Aorta (tissue), 5 donors: ENCODE data around the gene TPPP. TPM values are rescaled to one million over a fixed set of nuclear protein-coding genes. Genes with fewer than 3 reads are reported as not detected.

Experiments used
- ATAC-seq: fragments of 200-7000 bp; cut with Tn5 transposase; one replicate; pipeline ENCODE4 v1.9.1; 2022; ENCODE audit warnings: moderate library complexity; ENCODE audit not compliant: low FRiP score
- DNase-seq, 2 donors: peaks; one replicate each; pipeline ENCODE4 v3.0.0-alpha.2; 2020
- H3K27ac ChIP-seq, 2 donors: one replicate each; pipeline ENCODE4 v1.5.1; 2013; ENCODE audit warnings: low read length in 2 of 2, mild to moderate bottlenecking in 2 of 2, moderate library complexity in 2 of 2, control low read depth in 1 of 2, inconsistent platforms in 1 of 2, low read depth in 1 of 2
- H3K27me3 ChIP-seq, 2 donors: one replicate each; pipeline ENCODE4 v1.6.1; 2013; ENCODE audit warnings: control low read depth in 1 of 2, low read length in 1 of 2, mild to moderate bottlenecking in 1 of 2, moderate library complexity in 1 of 2; ENCODE audit not compliant: insufficient read depth in 2 of 2, control insufficient read depth in 1 of 2
- H3K36me3 ChIP-seq, 2 donors: one replicate each; pipeline ENCODE4 v1.6.1; 2013; ENCODE audit warnings: control low read depth in 1 of 2, low read length in 1 of 2, mild to moderate bottlenecking in 1 of 2; ENCODE audit not compliant: insufficient read depth in 2 of 2, control insufficient read depth in 1 of 2
- H3K4me1 ChIP-seq, 2 donors: one replicate each; pipeline ENCODE4 v1.6.1; 2013; ENCODE audit warnings: low read length in 2 of 2, control low read depth in 1 of 2, mild to moderate bottlenecking in 1 of 2, moderate library complexity in 1 of 2; ENCODE audit not compliant: insufficient read depth in 2 of 2, control insufficient read depth in 1 of 2
- H3K4me3 ChIP-seq, 2 donors: one replicate each; pipeline ENCODE4 v1.5.1; 2013; ENCODE audit warnings: low read length in 2 of 2, control low read depth in 1 of 2, mild to moderate bottlenecking in 1 of 2
- H3K9me3 ChIP-seq: one replicate; pipeline ENCODE4 v1.6.1; 2013; ENCODE audit warnings: mild to moderate bottlenecking, low read length; ENCODE audit not compliant: control insufficient read depth
- WGBS, 2 donors: extraction: QIAGEN DNeasy Blood & Tissue Kit; methylation state at CpG; one replicate each; pipeline ENCODE4 v1.1.7; 2013; 5-methylcytosine and 5-hydroxymethylcytosine counted together
- intact Hi-C, 2 donors: fragments of 100-400 bp; cut with DNase I; formaldehyde crosslinking; loops; one replicate each; pipeline versions ENCODE4 v1.14.2 to v1.15.0; 2022
- polyA plus RNA-seq, 2 donors: library from polyadenylated mRNA; stranded (reverse); fragments of 200-250 nt; gene quantifications; one replicate each; pipeline ENCODE4 v1.2.3, GENCODE V29; 2013
- total RNA-seq, 2 donors: library from RNA; stranded (reverse); fragmentation: NEBNext Ultra II Directional; extraction: Animal tissue kit (Norgen Biotek cat#: 25700); gene quantifications; one replicate each; pipeline ENCODE4 v1.2.1, GENCODE V29; 2021
- donor health status: healthy with polysubstance abuse.
- donor health status: Bipolar disorder and iron deficiency.
- donor health status: DM: no; HTN: no; CAD: no.
- donor health status: DM: no; HTN: no; CAD: no.
- donor health status: DM: yes; HTN: yes; CAD: no.

TPPP gene
- total and polyA plus RNA-seq, 4 donors = 2.5 to 9.8 (median 5.2) TPM

GRCh38 chr5:675871-676698 lies 17.1 kb downstream of the TPPP start:
- Histone ChIP-seq H3K4me1 (no peaks in the 10 kb centered on the region), H3K4me3 (no peak overlapping the region), H3K27ac (no peak overlapping the region), H3K27me3 (no peaks in the 10 kb centered on the region), H3K36me3 (no peaks in the 10 kb centered on the region), H3K9me3 (no peaks in the 10 kb centered on the region)
- ATAC-seq = no peak
- intact Hi-C loops = no loop called here
- WGBS, 2 donors = 86 to 91% methylated on average over 36 of the region's 36 CpGs
- peak; percentile 34 to 70 for DNase-seq

- H3K4me3 ChIP-seq = no peak overlapping the region
- peak; percentile 32 to 44 for DNase-seq
- no peak overlapping the region for H3K27ac ChIP-seq
- H3K27me3 ChIP-seq = no peaks in the 10 kb centered on the region
- no peaks in the 10 kb centered on the region for H3K9me3 ChIP-seq
- no peaks in the 10 kb centered on the region for H3K36me3 ChIP-seq
- H3K4me1 ChIP-seq = no peaks in the 10 kb centered on the region
- whole genome bisulfite sequencing, 2 donors = 82 to 93% methylated on average over 18 to 20 of the region's 20 CpGs
- intact Hi-C loops = no loop called here
- no peak for ATAC-seq
These were observed 17.9 kb downstream of the TPPP start for GRCh38 chr5:675111-675870.

- Histone ChIP-seq H3K27me3 (no peaks in the 10 kb centered on the region), H3K27ac (no peak overlapping the region), H3K4me3 (no peak overlapping the region), H3K9me3 (no peaks in the 10 kb centered on the region), H3K36me3 (no peaks in the 10 kb centered on the region), H3K4me1 (no peaks in the 10 kb centered on the region)
- DNase-seq (peak in 1 of 2 donors; percentile 45), ATAC-seq (no peak)
- intact Hi-C loops = loop anchor here in 1 of 2 donors (5.0 kb wide), 1 partner anchor 228 kb away; no protein-coding TSS in a partner anchor
- 35 to 49% methylated on average over 7 of the region's 7 CpGs for WGBS, 2 donors
These were observed 18.5 kb downstream of the TPPP start for GRCh38 chr5:674630-675011.

GRCh38 chr5:673831-674629 lies 19.1 kb downstream of the TPPP start:
- H3K4me1 ChIP-seq = no peaks in the 10 kb centered on the region
- no peaks in the 10 kb centered on the region for H3K36me3 ChIP-seq
- no peaks in the 10 kb centered on the region for H3K27me3 ChIP-seq
- H3K4me3 ChIP-seq = no peak overlapping the region
- DNase-seq (peak; percentile 43 to 79), ATAC-seq (no peak)
- no peaks in the 10 kb centered on the region for H3K9me3 ChIP-seq
- intact Hi-C loops = loop anchor here in 1 of 2 donors (5.0 kb wide), 1 partner anchor 228 kb away; no protein-coding TSS in a partner anchor
- 22 to 29% methylated on average over 26 to 27 of the region's 27 CpGs for WGBS, 2 donors
- no peak overlapping the region for H3K27ac ChIP-seq

GRCh38 chr5:673161-673830 lies 19.9 kb downstream of the TPPP start:
- H3K4me1 ChIP-seq = no peaks in the 10 kb centered on the region
- intact Hi-C loops = loop anchor here in 1 of 2 donors (5.0 kb wide), 1 partner anchor 229 kb away; no protein-coding TSS in a partner anchor
- no peaks in the 10 kb centered on the region for H3K9me3 ChIP-seq
- ATAC-seq (no peak), DNase-seq (peak; percentile 48 to 70)
- 47 to 51% methylated on average over 19 of the region's 19 CpGs for WGBS, 2 donors
- H3K4me3 ChIP-seq = no peak overlapping the region
- H3K27me3 ChIP-seq = no peaks in the 10 kb centered on the region
- no peak overlapping the region for H3K27ac ChIP-seq
- no peaks in the 10 kb centered on the region for H3K36me3 ChIP-seq

GRCh38 chr5:672329-673160 lies 20.6 kb downstream of the TPPP start:
- DNase-seq (peak; percentile 79 to 90), ATAC-seq (peak; percentile 28)
- Histone ChIP-seq H3K9me3 (no peaks in the 10 kb centered on the region), H3K27ac (no peak overlapping the region), H3K27me3 (no peaks in the 10 kb centered on the region), H3K36me3 (no peaks in the 10 kb centered on the region), H3K4me3 (no peak overlapping the region), H3K4me1 (no peaks in the 10 kb centered on the region)
- WGBS, 2 donors = 4 to 5% methylated on average over 27 of the region's 27 CpGs
- intact Hi-C loops = loop anchor here in 1 of 2 donors (5.0 kb wide), 1 partner anchor 230 kb away; no protein-coding TSS in a partner anchor

- DNase-seq = peak; percentile 75 to 89
- no peaks in the 10 kb centered on the region for H3K27me3 ChIP-seq
- no peaks in the 10 kb centered on the region for H3K4me1 ChIP-seq
- H3K9me3 ChIP-seq = no peaks in the 10 kb centered on the region
- WGBS, 2 donors = 17 to 25% methylated on average over 25 to 27 of the region's 27 CpGs
- no peak overlapping the region for H3K27ac ChIP-seq
- no peak overlapping the region for H3K4me3 ChIP-seq
- peak; percentile 87 for ATAC-seq
- no peaks in the 10 kb centered on the region for H3K36me3 ChIP-seq
- intact Hi-C loops = loop anchor here (2.0 to 5.0 kb wide), 2 partner anchors 231 to 233 kb away; no protein-coding TSS in a partner anchor
These were observed 21.5 kb downstream of the TPPP start for GRCh38 chr5:671459-672328.
